A673 (cell line): ENCODE data around the gene ZDHHC17. TPM values are rescaled to one million over a fixed set of nuclear protein-coding genes. Genes with fewer than 3 reads are reported as not detected.

Experiments
- BruUV-seq: library from RNA; stranded (reverse); fragments of 400-500 nt; replicated peaks from 2 replicates; lab custom pipeline; 2021; lab: Mats Ljungman, UMichigan
- CTCF ChIA-PET: fragments of 300-600 bp; sonication (Branson Sonifier 250); formaldehyde crosslinking; loops from one replicate; lab custom pipeline; 2022; ENCODE audit warnings: antibody characterized with exemption; lab: Charles Lee
- POLR2A ChIA-PET: fragments of 300-600 bp; sonication (Branson Sonifier 250); formaldehyde crosslinking; loops from one replicate; lab custom pipeline; 2022; ENCODE audit warnings: antibody characterized with exemption; ENCODE audit not compliant: low non-redundant PET; lab: Charles Lee
- DNase-seq: peaks from one replicate; pipeline ENCODE4 v3.0.0-alpha.2; 2015; ENCODE audit warnings: low spot score
- H3K27ac ChIP-seq: fragments of 200-600 bp; sonication (generic); 2 replicates; pipeline ENCODE4 v1.5.1; 2016; ENCODE audit warnings: mixed run types, low read depth, mild to moderate bottlenecking, mixed read lengths, antibody characterized with exemption, low read length; ENCODE audit not compliant: poor library complexity, severe bottlenecking
- H3K27me3 ChIP-seq: fragments of 200-600 bp; sonication (generic); replicated peaks from 2 replicates; pipeline ENCODE4 v1.6.1; 2017; ENCODE audit warnings: mixed run types, low read depth, mild to moderate bottlenecking, mixed read lengths, antibody characterized with exemption, low read length; ENCODE audit not compliant: insufficient read depth, poor library complexity
- H3K36me3 ChIP-seq: fragments of 200-600 bp; sonication (generic); 2 replicates; pipeline ENCODE4 v1.6.1; 2016; ENCODE audit warnings: mixed run types, mild to moderate bottlenecking, mixed read lengths, antibody characterized with exemption, low read length; ENCODE audit not compliant: insufficient read depth, poor library complexity, severe bottlenecking
- H3K4me1 ChIP-seq: fragments of 200-600 bp; sonication (generic); 2 replicates; pipeline ENCODE4 v1.6.1; 2017; ENCODE audit warnings: mixed run types, mild to moderate bottlenecking, mixed read lengths, antibody characterized with exemption, low read length; ENCODE audit not compliant: insufficient read depth, poor library complexity, severe bottlenecking
- H3K4me3 ChIP-seq: fragments of 200-600 bp; sonication (generic); 2 replicates; pipeline ENCODE4 v1.5.1; 2016; ENCODE audit warnings: low read depth, mixed run types, mild to moderate bottlenecking, mixed read lengths, low read length; ENCODE audit not compliant: poor library complexity, severe bottlenecking
- H3K9me3 ChIP-seq: fragments of 200-600 bp; sonication (generic); 2 replicates; pipeline ENCODE4 v1.6.1; 2016; ENCODE audit warnings: mixed run types, low read depth, mild to moderate bottlenecking, mixed read lengths, antibody characterized with exemption, low read length; ENCODE audit not compliant: poor library complexity, severe bottlenecking
- CTCF ChIP-seq: fragments of 300-800, 200-600 bp; sonication (generic); conservative IDR thresholded peaks from 2 replicates; pipeline ENCODE4 v1.5.1; 2017; ENCODE audit warnings: low read depth, mild to moderate bottlenecking, antibody characterized with exemption, low read length, moderate library complexity, mixed read lengths
- EZH2 ChIP-seq: fragments of 200-600 bp; sonication (generic); IDR thresholded peaks from 2 replicates; pipeline ENCODE4 v1.6.1; 2017; ENCODE audit warnings: borderline replicate concordance, low read depth, mild to moderate bottlenecking, mixed read lengths, antibody characterized with exemption, low read length; ENCODE audit not compliant: poor library complexity, severe bottlenecking
- intact Hi-C: fragments of 100-400 bp; cut with micrococcal nuclease; formaldehyde crosslinking; loops from one replicate; pipeline ENCODE4 v1.10.0; 2022; ENCODE audit not compliant: unreplicated experiment
- total RNA-seq: library from RNA; stranded (reverse); gene quantifications from 2 replicates; pipeline ENCODE4 v1.2.3, GENCODE V29; 2021

The ZDHHC17 gene
- total RNA-seq, 1 experiment from 2014 or later: 41.1 TPM

DNA sequence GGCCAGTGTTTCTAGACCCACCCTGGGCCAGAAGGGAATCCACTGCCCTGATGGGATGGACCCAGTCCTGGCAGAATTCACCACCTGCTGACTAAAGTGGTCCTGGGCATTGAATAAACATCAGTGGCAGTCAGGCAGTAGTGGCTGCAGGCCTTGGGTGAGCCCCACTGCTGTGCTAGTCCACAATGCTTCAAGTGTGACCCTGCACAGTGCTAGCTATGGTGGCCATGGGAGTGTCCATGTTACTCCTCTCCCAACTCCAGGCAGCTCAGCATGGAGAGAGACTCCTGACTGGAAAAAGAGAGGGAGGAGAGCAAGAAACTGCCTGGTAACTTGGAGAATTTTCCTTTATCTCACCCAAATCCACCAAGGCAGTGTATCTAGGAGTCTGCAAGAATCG, 132.4 kb downstream of the ZDHHC17 start:
- ChIA-PET CTCF (no interaction called here), POLR2A (no interaction called here)
- H3K4me1 ChIP-seq: peaks cover 24% of the 10 kb centered on the region
- H3K27me3 ChIP-seq: no peaks in the 10 kb centered on the region
- no peak overlapping the region for H3K27ac ChIP-seq
- BruUV-seq: no TSS peak
- no peaks in the 10 kb centered on the region for H3K36me3 ChIP-seq
- no peak for DNase-seq
- H3K9me3 ChIP-seq: peaks cover 9% of the 10 kb centered on the region
- no peak overlapping the region for H3K4me3 ChIP-seq
- TF ChIP-seq EZH2 (no peak), CTCF (no peak)
- intact Hi-C loops: no loop called here

DNA sequence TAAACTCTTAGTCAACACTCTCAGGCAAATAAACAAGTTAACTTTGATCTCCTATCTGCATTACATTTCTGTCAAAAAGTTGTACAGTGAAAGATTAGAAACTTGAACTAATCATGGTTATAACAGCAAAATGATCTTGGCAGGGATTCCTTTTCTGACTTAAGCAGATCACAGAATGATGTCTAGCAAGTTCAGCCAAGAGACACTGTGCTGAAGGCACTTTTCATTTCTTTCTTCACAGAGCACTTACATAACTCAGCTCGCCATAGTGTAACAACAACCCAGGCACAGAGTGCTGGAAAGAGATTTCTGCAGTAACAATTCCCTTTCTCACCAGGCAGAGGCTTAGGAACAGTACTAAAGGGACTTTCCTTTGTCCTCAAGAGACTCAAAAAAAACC, 134.5 kb downstream of the ZDHHC17 start:
- H3K4me3 ChIP-seq: no peak overlapping the region
- peaks cover 26% of the 10 kb centered on the region for H3K4me1 ChIP-seq
- H3K27ac ChIP-seq: no peak overlapping the region
- H3K9me3 ChIP-seq: peaks cover 9% of the 10 kb centered on the region
- intact Hi-C loops: no loop called here
- CTCF ChIA-PET: no interaction called here
- DNase-seq: no peak
- no TSS peak for BruUV-seq
- TF ChIP-seq EZH2 (no peak), CTCF (no peak)
- POLR2A ChIA-PET: interaction anchor here (0.6 kb wide), 1 partner anchor 453 kb away, joined by 3 read pairs; no protein-coding TSS in a partner anchor
- H3K27me3 ChIP-seq: no peaks in the 10 kb centered on the region
- no peaks in the 10 kb centered on the region for H3K36me3 ChIP-seq

DNA sequence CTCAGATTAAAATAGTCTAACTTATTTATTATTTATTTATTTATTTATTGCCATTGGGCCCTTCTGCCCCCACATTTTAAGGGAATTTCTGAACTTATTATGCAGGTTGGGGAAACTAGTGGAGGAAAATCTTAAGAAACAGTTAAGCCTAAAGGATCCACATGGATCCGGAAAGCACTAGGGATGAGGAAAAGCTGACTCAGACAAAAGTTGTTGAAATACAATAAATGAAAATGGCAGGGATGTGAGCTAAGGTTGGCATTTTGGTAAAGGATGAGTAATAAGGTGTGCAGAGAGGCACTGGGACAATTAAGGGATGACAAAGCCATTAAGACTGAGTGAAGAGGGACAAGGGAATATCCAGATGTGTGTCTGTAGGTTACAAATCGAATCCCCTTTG, 135.6 kb downstream of the ZDHHC17 start:
- Histone ChIP-seq H3K27ac (no peak overlapping the region), H3K4me1 (peaks cover 26% of the 10 kb centered on the region), H3K4me3 (no peak overlapping the region), H3K27me3 (no peaks in the 10 kb centered on the region), H3K9me3 (peaks cover under 1% of the 10 kb centered on the region), H3K36me3 (no peaks in the 10 kb centered on the region)
- BruUV-seq: no TSS peak
- intact Hi-C loops: no loop called here
- TF ChIP-seq CTCF (no peak), EZH2 (no peak)
- ChIA-PET CTCF (no interaction called here), POLR2A (no interaction called here)
- no peak for DNase-seq
